ENCODE measurements around the gene NSUN2. TPM values are rescaled to one million over a fixed set of nuclear protein-coding genes. Genes with fewer than 3 reads are reported as not detected.

The NSUN2 gene
- total RNA-seq, 4 donors from 2014 or later = 29.9 to 77.1 (median 51.7) TPM

- peaks cover 33% of the 10 kb centered on the region for H3K27me3 ChIP-seq
- WGBS, 2 donors (ENCODE audit: low coverage in 1 of 2) = 80% methylated on average over 8 of the region's 8 CpGs; no CpG with 5 or more reads in 1 of the 2 donors
- H3K36me3 ChIP-seq = no peaks in the 10 kb centered on the region
- H3K4me1 ChIP-seq = peaks cover 0 to 13% (median 7%) of the 10 kb centered on the region in 4 donors
- no peaks in the 10 kb centered on the region for H3K9me3 ChIP-seq
- no peak for DNase-seq
- in situ Hi-C loops (cut with MboI; ENCODE audit: low pct_ligation_motif_present in 1 of 4, low pct_unique_long_range_greater_than_20kb in 1 of 4, low sequenced_read_pairs in 3 of 4) = loop anchor here in 1 of 4 donors (25.0 kb wide), 1 partner anchor 1097 kb away; no protein-coding TSS in a partner anchor
- H3K27ac ChIP-seq = no peak overlapping the region
- TF ChIP-seq POLR2A (IDR thresholded peaks at IDR 0.05) (no peak), POLR2AphosphoS5 (IDR thresholded peaks at IDR 0.05) (no peak), EP300 (IDR thresholded peaks at IDR 0.05; ENCODE audit: low read depth) (no peak), CTCF (IDR thresholded peaks at IDR 0.05) (no peak)
- no peak overlapping the region for H3K4me3 ChIP-seq
- intact Hi-C loops (cut with DNase I; ENCODE audit: low total_unique reads) = no loop called here
Observed at GRCh38 chr5:6584727-6585126, 48.1 kb downstream of the NSUN2 start.

- H3K4me3 ChIP-seq = no peak overlapping the region
- in situ Hi-C loops (cut with MboI; ENCODE audit: low pct_ligation_motif_present in 1 of 4, low pct_unique_long_range_greater_than_20kb in 1 of 4, low sequenced_read_pairs in 3 of 4) = loop anchor here in 1 of 4 donors (25.0 kb wide), 1 partner anchor 1097 kb away; no protein-coding TSS in a partner anchor
- H3K4me1 ChIP-seq = peaks cover 0 to 13% (median 7%) of the 10 kb centered on the region in 4 donors
- H3K36me3 ChIP-seq = no peaks in the 10 kb centered on the region
- no peak for TF ChIP-seq POLR2AphosphoS5 (IDR thresholded peaks at IDR 0.05)
- no peak for TF ChIP-seq CTCF (IDR thresholded peaks at IDR 0.05)
- TF ChIP-seq EP300 (IDR thresholded peaks at IDR 0.05; ENCODE audit: low read depth) = no peak
- no peak for TF ChIP-seq POLR2A (IDR thresholded peaks at IDR 0.05)
- H3K27ac ChIP-seq = no peak overlapping the region
- intact Hi-C loops (cut with DNase I; ENCODE audit: low total_unique reads) = no loop called here
- DNase-seq = no peak
- H3K27me3 ChIP-seq = peaks cover 33% of the 10 kb centered on the region
- no peaks in the 10 kb centered on the region for H3K9me3 ChIP-seq
- 40 to 77% methylated on average over 1 to 6 of the region's 6 CpGs for WGBS, 2 donors (ENCODE audit: low coverage in 1 of 2)
Observed at GRCh38 chr5:6584101-6584645, 48.7 kb downstream of the NSUN2 start.

GRCh38 chr5:6583049-6583880 is 49.6 kb downstream of the NSUN2 start:
- TF ChIP-seq POLR2A (IDR thresholded peaks at IDR 0.05) = no peak
- TF ChIP-seq EP300 (IDR thresholded peaks at IDR 0.05; ENCODE audit: low read depth) = no peak
- peak in 4 of 5 experiments; percentile 13 to 44 (median 24) for TF ChIP-seq CTCF (IDR thresholded peaks at IDR 0.05)
- peaks cover 0 to 13% (median 7%) of the 10 kb centered on the region in 4 donors for H3K4me1 ChIP-seq
- DNase-seq = peak; percentile 27
- peak overlapping the region in 1 of 4 donors; percentile 17 for H3K27ac ChIP-seq
- no peaks in the 10 kb centered on the region for H3K36me3 ChIP-seq
- in situ Hi-C loops (cut with MboI; ENCODE audit: low pct_ligation_motif_present in 1 of 4, low pct_unique_long_range_greater_than_20kb in 1 of 4, low sequenced_read_pairs in 3 of 4) (loop anchor here in 1 of 4 donors (25.0 kb wide), 1 partner anchor 1096 kb away; no protein-coding TSS in a partner anchor), intact Hi-C loops (cut with DNase I; ENCODE audit: low total_unique reads) (no loop called here)
- 14 to 43% methylated on average over 5 to 37 of the region's 85 CpGs for WGBS, 2 donors (ENCODE audit: low coverage in 1 of 2)
- H3K27me3 ChIP-seq = peaks cover 33% of the 10 kb centered on the region
- peak overlapping the region; percentile 14 to 44 (median 32) for H3K4me3 ChIP-seq
- H3K9me3 ChIP-seq = no peaks in the 10 kb centered on the region

- H3K27ac ChIP-seq = no peak overlapping the region
- H3K9me3 ChIP-seq = no peaks in the 10 kb centered on the region
- in situ Hi-C loops (cut with MboI; ENCODE audit: low pct_ligation_motif_present in 1 of 4, low pct_unique_long_range_greater_than_20kb in 1 of 4, low sequenced_read_pairs in 3 of 4) (loop anchor here in 1 of 4 donors (25.0 kb wide), 1 partner anchor 1095 kb away; no protein-coding TSS in a partner anchor), intact Hi-C loops (cut with DNase I; ENCODE audit: low total_unique reads) (no loop called here)
- peak overlapping the region in 3 of 4 donors; percentile 14 to 44 (median 40) for H3K4me3 ChIP-seq
- H3K4me1 ChIP-seq = peaks cover 0 to 13% (median 7%) of the 10 kb centered on the region in 4 donors
- no peaks in the 10 kb centered on the region for H3K36me3 ChIP-seq
- 42 to 48% methylated on average over 5 to 21 of the region's 30 CpGs for WGBS, 2 donors (ENCODE audit: low coverage in 1 of 2)
- TF ChIP-seq EP300 (IDR thresholded peaks at IDR 0.05; ENCODE audit: low read depth) (no peak), CTCF (IDR thresholded peaks at IDR 0.05) (no peak), POLR2A (IDR thresholded peaks at IDR 0.05) (no peak), POLR2AphosphoS5 (IDR thresholded peaks at IDR 0.05) (no peak)
- DNase-seq = no peak
- peaks cover 33% of the 10 kb centered on the region for H3K27me3 ChIP-seq
Observed at GRCh38 chr5:6582507-6583048, 50.3 kb downstream of the NSUN2 start.

All from transverse colon (tissue), 4 donors.